ENCODE results near the gene ASPG.

Gene ASPG

GRCh38 chr14:104163541-104163940 lies 78.0 kb downstream of the ASPG start:
- no peak for DNase-seq (ENCODE audit: low spot score)

DNA sequence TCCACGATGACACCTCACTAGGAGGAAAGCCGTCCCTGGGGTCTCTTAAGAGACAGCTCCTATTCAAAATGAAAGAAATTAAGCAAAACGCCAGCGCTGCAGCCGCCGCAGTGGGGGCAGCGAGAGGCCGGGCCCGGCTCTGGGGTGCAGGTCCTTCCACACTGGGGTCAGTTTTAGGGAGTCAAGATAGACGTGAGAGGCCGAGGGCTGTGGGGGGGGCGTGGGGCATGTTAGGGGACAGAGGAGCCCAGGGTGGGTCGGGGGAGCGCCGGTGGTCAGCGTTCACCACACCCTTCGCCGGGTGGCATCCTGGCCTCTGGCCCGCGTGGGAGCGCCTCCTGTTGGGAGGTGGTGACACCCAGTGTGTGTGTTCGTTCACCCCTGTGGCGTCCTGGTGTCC lies 78.5 kb downstream of the ASPG start:
- DNase-seq (ENCODE audit: low spot score), result no peak

- DNase-seq (ENCODE audit: low spot score), result no peak
Measured at GRCh38 chr14:104164512-104164911, 79.0 kb downstream of the ASPG start.
